Mucosa of rectum (tissue), 2 donors: ENCODE measurements around the gene MEAK7.
"Not testable (repeated sequence)": the region's sequence is repeated elsewhere in the genome, so short reads cannot be mapped to it uniquely, and the experiment has no call there.

Experiments
- H3K27ac ChIP-seq, 2 donors: one replicate each; pipeline ENCODE4 v1.7.0; 2013; ENCODE audit warnings: inconsistent platforms in 2 of 2, low read depth in 2 of 2, low read length in 2 of 2
- H3K27me3 ChIP-seq, 2 donors: one replicate each; pipeline ENCODE4 v1.7.0; 2013; ENCODE audit warnings: low read length in 2 of 2; ENCODE audit not compliant: control insufficient read depth in 2 of 2, insufficient read depth in 2 of 2
- H3K36me3 ChIP-seq, 2 donors: one replicate each; pipeline ENCODE4 v1.7.0; 2013; ENCODE audit warnings: low read length in 2 of 2; ENCODE audit not compliant: control insufficient read depth in 2 of 2, insufficient read depth in 2 of 2
- H3K4me1 ChIP-seq, 2 donors: one replicate each; pipeline ENCODE4 v1.7.0; 2013; ENCODE audit warnings: low read length in 2 of 2, mild to moderate bottlenecking in 1 of 2; ENCODE audit not compliant: control insufficient read depth in 2 of 2, insufficient read depth in 2 of 2
- H3K4me3 ChIP-seq, 2 donors: one replicate each; pipeline ENCODE4 v1.7.0; 2013; ENCODE audit warnings: low read length in 2 of 2
- H3K9ac ChIP-seq, 2 donors: one replicate each; pipeline ENCODE4 v1.7.0; 2013; ENCODE audit warnings: low read length in 2 of 2, low read depth in 1 of 2, mild to moderate bottlenecking in 1 of 2
- H3K9me3 ChIP-seq, 2 donors: one replicate each; pipeline ENCODE4 v1.7.0; 2013; ENCODE audit warnings: low read length in 2 of 2; ENCODE audit not compliant: control insufficient read depth in 2 of 2
- donor health status: healthy.
- donor health status: Normal muscosa, but diverticular disease.

The MEAK7 gene

GRCh38 chr16:84534815-84535214 lies 30.4 kb upstream of the MEAK7 start:
- no peak overlapping the region for H3K27ac ChIP-seq
- no peaks in the 10 kb centered on the region for H3K9me3 ChIP-seq
- no peak overlapping the region for H3K4me3 ChIP-seq
- no peak overlapping the region for H3K9ac ChIP-seq
- no peaks in the 10 kb centered on the region for H3K27me3 ChIP-seq
- H3K36me3 ChIP-seq: no peaks in the 10 kb centered on the region
- H3K4me1 ChIP-seq: peaks cover 0 to 5% of the 10 kb centered on the region in 2 donors

DNA sequence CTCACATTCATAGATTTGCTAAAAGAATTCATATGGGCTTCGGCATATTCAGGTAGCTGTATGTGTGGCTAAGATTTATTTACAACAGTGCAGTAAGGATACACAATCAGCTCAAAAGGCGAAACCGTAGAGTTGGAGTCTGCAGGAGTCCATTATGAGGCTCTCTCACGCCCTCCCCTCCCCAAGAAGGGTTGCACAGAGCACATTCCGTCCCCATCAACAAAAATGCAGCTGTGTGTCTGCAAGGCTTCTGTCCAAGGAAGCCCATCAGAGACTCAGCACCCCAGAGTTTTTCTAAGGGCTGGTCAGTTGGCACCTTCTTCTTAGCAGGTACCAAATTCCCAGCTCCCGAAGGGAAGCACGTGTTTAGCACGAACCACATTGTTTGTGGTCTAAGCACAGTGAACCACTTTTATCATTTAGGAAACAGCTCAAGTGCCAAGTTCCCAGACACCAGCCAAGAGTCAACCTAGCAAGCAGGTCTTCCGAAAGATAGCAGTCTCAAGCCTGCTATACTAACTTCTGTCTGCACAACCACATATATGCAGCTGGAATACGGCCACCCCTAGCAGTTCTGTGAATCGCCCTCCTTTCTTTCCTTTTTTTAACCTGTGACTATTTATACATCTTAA lies 28.5 kb upstream of the MEAK7 start:
- no peak overlapping the region for H3K9ac ChIP-seq
- H3K9me3 ChIP-seq: no peaks in the 10 kb centered on the region
- no peaks in the 10 kb centered on the region for H3K36me3 ChIP-seq
- peak overlapping the region; percentile 43 to 66 for H3K27ac ChIP-seq
- H3K4me1 ChIP-seq: peaks cover 0 to 5% of the 10 kb centered on the region in 2 donors
- no peaks in the 10 kb centered on the region for H3K27me3 ChIP-seq
- H3K4me3 ChIP-seq: no peak overlapping the region

GRCh38 chr16:84532291-84532724 lies 27.8 kb upstream of the MEAK7 start:
- H3K9me3 ChIP-seq: no peaks in the 10 kb centered on the region
- H3K9ac ChIP-seq: no peak overlapping the region
- H3K27me3 ChIP-seq: no peaks in the 10 kb centered on the region
- H3K4me3 ChIP-seq: no peak overlapping the region
- no peaks in the 10 kb centered on the region for H3K36me3 ChIP-seq
- peak overlapping the region; percentile 43 to 66 for H3K27ac ChIP-seq
- H3K4me1 ChIP-seq: peaks cover 0 to 5% of the 10 kb centered on the region in 2 donors

DNA sequence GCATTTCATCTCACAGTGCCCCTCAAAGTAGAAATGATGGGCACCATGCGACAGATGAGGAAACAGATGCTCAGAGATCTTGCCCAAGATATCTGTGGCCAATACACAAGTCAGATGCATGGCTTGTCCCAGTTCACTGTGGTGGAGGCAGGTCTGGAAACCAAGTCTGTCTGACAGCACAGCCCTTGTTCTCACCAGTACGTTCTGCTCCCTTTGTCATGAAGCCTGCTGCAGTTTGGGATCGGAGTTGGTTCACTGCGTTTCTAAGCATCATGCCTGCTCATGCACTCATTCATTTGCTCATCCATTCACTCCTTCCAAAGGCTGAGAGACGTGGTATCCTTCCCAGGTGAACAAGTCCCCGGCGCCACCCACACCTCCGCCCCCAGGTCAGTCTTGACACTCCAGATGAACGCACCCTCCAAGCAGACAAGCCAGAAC lies 27.2 kb upstream of the MEAK7 start:
- Histone ChIP-seq H3K9me3 (no peaks in the 10 kb centered on the region), H3K4me3 (no peak overlapping the region), H3K36me3 (no peaks in the 10 kb centered on the region), H3K27ac (peak overlapping the region in 1 of 2 donors; percentile 26), H3K4me1 (peaks cover 0 to 5% of the 10 kb centered on the region in 2 donors), H3K27me3 (no peaks in the 10 kb centered on the region), H3K9ac (no peak overlapping the region)

DNA sequence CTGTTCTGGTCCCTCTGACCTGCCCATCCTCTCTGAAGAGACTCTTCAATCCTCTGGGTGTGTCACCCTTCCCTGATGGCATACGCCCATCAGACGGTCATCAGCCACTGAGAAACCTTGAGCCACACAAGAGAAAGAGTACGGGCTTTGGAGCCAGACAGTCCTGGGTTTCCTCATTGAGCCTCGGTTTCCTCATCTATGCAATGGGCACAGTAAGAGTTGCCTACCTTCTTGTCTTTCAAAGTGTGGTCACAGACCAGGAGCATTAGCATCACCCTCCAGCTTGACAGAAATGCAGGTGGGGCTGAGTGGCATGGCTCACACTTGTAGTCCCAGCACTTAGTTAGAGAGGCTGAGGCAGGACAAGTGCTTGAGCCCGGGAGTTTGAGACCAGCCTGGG lies 26.1 kb upstream of the MEAK7 start:
- H3K4me1 ChIP-seq: peaks cover 0 to 5% of the 10 kb centered on the region in 2 donors
- no peak overlapping the region for H3K4me3 ChIP-seq
- no peak overlapping the region for H3K9ac ChIP-seq
- H3K27me3 ChIP-seq: no peaks in the 10 kb centered on the region
- H3K9me3 ChIP-seq: no peaks in the 10 kb centered on the region
- no peaks in the 10 kb centered on the region for H3K36me3 ChIP-seq
- no peak overlapping the region for H3K27ac ChIP-seq

GRCh38 chr16:84529607-84530006 lies 25.1 kb upstream of the MEAK7 start:
- Histone ChIP-seq H3K4me1 (peaks cover 0 to 5% of the 10 kb centered on the region in 2 donors), H3K4me3 (no peak overlapping the region), H3K9me3 (no peaks in the 10 kb centered on the region), H3K36me3 (no peaks in the 10 kb centered on the region), H3K27me3 (no peaks in the 10 kb centered on the region), H3K9ac (no peak overlapping the region), H3K27ac (no peak overlapping the region)

GRCh38 chr16:84528322-84528721 lies 23.9 kb upstream of the MEAK7 start:
- Histone ChIP-seq H3K4me3 (no peak overlapping the region), H3K27ac (no peak overlapping the region), H3K9me3 (no peaks in the 10 kb centered on the region), H3K9ac (no peak overlapping the region), H3K27me3 (no peaks in the 10 kb centered on the region), H3K4me1 (peaks cover 0 to 5% of the 10 kb centered on the region in 2 donors), H3K36me3 (no peaks in the 10 kb centered on the region)

- Histone ChIP-seq H3K27ac (no peak overlapping the region), H3K4me1 (peaks cover 0 to under 1% of the 10 kb centered on the region in 2 donors), H3K9ac (no peak overlapping the region), H3K36me3 (no peaks in the 10 kb centered on the region), H3K4me3 (no peak overlapping the region), H3K9me3 (no peaks in the 10 kb centered on the region), H3K27me3 (no peaks in the 10 kb centered on the region)
These were observed 23.2 kb upstream of the MEAK7 start for GRCh38 chr16:84527532-84528269.

DNA sequence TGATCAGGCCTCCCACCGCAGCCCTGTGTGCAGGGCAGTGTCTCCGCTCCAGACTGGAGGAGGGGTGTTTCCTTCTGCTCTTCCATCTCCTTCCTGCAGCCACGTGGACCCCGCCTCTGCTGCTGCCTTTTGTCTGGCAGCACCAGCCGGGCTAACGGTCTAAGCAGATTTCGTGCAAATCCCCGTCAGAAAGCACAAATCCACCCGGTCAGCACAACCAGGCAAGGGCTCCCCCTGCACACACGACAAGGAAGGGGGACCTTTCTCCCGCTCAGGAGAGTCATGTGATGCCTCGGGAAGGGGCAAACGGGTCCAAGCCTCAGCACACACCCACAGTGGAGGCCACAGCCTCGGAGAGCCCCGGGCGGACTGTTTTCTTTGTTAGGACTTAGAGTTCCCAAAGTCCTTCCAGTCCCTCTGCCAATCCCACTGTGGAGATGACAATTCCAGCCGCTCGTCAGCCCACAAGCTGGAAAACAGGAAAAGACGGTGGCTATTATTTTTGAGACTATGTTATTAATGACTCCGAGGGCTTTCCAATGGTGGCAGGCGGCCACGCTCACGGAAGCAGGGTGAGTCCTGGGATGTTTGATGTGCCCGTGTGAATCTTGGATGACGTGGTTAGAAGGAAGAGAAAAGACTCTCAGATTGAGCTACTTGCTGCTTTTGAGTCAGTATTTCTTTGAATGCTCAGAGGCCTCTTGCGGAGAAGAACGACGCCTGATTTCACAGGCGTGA lies 22.5 kb upstream of the MEAK7 start:
- Histone ChIP-seq H3K36me3 (no peaks in the 10 kb centered on the region), H3K4me1 (no peaks in the 10 kb centered on the region), H3K9ac (no peak overlapping the region), H3K4me3 (no peak overlapping the region), H3K27ac (no peak overlapping the region), H3K27me3 (no peaks in the 10 kb centered on the region), H3K9me3 (no peaks in the 10 kb centered on the region)

- H3K9ac ChIP-seq: not testable (repeated sequence)
These were observed 20.6 kb upstream of the MEAK7 start for GRCh38 chr16:84524941-84525581.

More at GRCh38 chr16:84524941-84525581, 20.6 kb upstream of the MEAK7 start:
- H3K27me3 ChIP-seq, H3K36me3 ChIP-seq, H3K27ac ChIP-seq, H3K4me3 ChIP-seq, H3K4me1 ChIP-seq, H3K9me3 ChIP-seq: not testable (repeated sequence)
